GM18498 (cell line): ENCODE results near the gene TKTL1.
A peak's percentile ranks its signal among the peaks of the same experiment; 100 is the strongest.

Experiments used
- ATAC-seq: cut with Tn5 transposase; IDR thresholded peaks from one replicate; pipeline ENCODE4 v1.9.1; 2021; ENCODE audit warnings: mild to moderate bottlenecking, moderate library complexity; ENCODE audit not compliant: unreplicated experiment

TKTL1 gene

DNA sequence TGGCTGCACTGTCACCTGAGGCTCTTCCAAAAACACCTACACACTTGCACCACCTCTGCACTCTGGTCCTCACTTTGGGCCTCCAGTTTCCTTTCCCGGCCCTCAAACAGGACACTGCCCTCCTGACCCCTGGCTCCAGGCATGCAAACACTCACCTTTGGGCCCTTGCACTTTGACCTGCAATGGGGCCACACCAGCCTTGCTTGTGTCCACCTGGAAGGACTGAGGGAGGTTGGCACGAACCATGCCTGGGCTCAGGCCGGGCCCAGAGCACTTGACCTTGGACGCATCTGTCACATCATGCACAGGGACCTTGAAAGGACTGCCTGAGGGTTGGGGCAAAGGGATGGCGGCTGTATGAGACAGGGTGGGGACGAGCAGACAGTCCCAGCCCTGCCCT lies 63.2 kb downstream of the TKTL1 start:
- no peak for ATAC-seq

DNA sequence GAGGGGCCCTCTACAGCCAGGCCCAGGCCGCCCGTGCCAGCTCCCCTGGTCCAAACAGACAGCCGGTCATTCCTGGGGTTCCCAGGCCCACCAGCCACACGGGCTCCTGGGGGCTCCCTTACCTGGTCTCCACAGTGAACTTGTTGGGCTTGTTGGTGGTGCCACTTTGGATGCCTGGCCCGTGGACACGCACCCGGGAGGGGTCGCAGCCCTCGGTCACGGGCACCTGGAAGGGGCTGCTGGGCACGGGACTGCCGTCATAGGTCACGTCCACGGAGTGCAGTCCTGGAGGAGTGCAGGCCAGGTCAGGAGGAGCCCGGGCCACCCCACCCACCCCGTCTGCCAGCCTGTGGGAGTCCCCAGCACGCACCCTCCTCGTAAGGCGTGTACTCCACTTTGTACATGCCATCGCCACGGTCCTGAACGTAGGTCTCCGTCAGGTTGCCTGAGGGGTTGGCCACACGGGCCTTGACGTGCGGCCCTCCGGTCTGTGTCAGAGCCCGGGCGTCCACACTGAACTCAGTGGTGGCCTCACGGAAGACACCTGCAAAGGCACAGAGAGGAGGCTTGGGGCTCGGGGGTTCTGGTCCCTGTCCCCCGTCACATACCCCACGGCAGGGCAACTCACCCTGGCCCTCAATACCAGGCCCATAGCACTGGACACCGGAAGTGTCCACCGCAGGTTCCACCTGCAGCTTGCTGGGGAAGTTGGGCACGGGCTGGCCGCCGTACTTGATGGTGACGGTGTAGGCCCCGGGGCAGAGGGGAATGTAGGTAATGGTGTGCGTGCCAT lies 64.0 kb downstream of the TKTL1 start:
- no peak for ATAC-seq

DNA sequence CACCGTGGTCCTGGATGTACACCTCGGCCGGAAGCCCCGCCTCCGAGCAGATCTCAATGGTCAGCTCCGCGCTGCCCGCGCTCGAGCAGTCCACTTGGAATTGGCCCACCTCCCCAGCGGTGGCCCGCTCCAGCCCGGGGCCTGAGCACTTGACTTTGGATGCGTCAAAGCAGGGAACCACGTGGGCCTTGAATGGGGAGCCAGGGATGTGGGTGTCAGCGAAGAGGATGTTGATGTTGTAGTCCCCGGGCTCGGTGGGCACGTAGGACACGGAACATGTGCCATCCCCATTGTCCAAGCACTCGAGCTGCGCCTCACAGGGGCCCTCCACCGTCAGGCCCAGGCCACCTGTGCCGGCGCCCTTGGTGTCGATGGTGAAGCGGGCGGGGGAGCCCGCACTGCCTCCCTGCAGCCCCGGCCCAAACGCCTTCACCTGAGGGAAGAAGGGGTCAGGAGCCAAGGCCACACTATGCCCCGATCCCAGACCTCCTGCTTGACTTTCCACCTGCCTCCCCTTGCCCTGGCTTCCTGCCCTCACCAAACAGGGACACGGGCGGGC lies 64.6 kb downstream of the TKTL1 start:
- ATAC-seq: no peak

DNA sequence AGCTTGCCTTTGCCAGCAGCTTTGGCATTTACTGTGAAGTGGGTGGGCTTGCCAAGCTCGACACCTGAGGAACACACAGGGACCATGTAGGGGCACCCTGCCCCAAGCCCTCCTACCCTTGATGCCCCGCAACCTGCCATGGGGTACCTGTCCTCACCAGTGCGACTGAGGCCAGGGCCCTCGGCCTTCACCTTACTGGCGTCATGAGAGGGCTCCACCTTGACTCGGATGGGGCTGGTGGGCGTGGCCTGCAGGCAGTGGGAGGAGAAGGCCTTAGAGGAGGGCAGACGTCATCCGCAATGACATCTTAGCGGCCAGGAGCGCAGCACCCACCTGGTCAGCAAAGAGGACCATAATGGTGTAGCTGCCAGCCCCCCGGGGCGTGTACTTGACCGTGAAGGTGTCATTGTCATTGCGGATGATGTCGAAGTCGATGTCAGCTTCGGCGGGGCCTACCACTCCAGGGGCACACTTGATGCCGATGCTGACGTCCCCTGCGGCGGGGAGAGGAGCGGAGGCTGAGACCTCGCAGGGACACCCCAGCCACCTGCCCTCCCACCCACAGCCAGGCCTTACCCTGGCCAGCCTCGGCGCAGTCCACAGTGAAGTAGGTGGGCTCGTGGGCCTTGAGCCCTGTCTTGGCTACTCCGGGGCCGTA lies 66.6 kb downstream of the TKTL1 start:
- ATAC-seq: no peak

DNA sequence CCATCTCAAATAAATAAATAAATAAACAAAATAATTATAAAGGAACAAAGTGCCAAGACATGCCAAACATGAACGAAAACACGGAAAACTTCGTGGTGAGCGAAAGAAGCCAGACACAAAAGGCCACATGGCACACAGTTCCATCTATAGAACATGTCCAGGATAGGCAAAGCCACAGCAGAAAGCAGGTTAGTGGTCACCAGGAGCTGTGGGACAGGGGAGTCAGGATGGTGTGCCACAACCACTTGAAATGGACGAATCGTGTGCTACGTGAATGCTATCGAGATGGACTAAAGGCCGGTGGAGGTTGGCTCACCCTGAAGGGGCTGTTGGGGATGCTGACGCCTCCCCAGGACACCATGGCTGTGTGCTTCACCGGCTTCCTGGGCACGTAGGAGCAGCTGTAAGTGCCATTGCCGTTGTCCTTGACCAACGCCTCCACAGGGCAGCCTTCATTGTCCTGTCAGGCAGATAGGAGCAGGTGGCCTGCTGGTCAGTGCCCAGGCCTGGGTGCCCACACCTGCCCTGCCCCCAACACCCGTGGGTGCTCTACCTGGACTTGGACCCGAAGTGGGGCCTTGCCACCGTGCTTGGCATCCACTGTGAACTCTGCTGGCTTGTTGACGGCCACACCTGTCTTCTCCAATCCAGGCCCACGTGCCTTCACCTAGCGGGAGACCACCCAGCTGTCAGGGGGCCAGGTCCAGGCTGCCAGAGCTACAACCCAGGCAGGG lies 68.3 kb downstream of the TKTL1 start:
- ATAC-seq: no peak

DNA sequence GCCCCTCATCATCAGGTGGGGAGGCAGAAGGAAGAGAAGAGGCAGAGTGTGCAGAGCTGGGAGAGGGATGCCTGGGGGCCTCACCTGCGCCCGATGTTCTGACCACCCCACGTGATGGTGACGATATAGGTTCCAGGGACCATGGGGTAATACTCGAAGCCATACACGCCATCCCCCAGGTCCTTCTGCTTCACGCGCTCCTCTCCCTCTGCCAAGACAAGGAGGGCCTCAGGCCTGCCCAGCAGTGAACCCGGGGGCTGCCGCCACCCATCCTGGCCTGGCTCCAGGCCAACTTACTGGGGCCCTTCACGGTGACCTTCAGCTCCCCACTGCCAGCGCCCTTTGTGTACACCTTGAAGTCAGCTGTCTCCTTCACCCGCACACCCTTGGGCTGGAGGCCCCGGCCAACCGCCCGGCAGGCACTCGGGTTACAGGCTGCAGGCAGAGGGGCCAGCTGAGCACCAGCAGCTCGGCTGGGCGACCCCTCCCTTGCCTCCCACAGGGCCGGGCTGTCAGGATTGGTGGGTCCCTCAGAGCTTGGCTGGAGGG lies 69.5 kb downstream of the TKTL1 start:
- no peak for ATAC-seq

DNA sequence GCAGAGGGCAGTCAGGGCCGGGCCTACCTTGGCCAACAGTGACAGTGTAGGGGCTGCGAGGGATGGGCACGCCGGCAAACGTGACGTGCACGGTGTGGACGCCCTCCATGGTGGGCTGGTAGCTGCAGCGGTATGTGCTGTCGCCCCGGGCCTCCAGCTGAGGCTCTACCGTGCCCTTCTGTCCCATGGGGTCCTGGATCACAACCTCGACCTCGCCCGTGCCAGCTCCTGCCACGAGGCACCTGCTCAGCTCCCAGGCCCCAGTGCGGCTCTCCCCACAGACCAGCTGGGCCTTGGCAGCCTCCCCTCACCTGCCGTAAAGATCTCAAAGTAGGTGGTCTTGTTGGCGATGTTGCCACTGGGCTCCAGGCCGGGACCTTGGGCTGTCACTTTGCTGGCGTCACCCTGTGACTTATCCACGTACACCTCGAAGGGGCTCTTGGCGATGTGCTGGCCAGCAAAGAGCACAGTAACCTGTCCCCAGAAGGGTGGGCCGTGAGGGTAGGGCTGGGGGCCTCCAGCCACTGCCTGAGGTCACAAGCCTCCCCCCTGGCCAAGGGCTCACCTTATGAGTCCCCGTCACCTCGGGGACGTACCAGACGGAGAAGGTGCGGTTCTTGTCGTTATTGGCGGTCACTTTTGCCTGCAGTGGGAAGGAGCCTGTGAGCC lies 70.5 kb downstream of the TKTL1 start:
- no peak for ATAC-seq

DNA sequence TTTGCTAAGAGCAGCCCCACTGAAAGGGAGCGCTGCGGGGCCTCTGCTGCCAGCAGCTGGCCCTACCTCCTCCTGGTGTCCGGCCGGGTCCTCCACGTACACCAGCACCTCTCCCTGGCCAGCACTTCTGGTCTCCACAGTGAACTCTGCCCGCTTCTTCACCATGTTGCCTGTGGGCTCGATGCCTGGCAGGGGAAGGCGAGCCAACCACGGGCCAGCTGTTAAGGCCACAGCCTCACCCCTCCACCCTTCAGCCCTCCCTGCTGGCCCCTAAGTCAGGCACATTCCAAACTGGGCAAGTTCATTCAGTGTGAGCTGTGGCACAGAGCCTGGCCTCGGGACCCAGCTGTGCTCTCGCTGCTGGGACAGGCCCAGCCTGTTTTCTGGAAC lies 71.1 kb downstream of the TKTL1 start:
- no peak for ATAC-seq

DNA sequence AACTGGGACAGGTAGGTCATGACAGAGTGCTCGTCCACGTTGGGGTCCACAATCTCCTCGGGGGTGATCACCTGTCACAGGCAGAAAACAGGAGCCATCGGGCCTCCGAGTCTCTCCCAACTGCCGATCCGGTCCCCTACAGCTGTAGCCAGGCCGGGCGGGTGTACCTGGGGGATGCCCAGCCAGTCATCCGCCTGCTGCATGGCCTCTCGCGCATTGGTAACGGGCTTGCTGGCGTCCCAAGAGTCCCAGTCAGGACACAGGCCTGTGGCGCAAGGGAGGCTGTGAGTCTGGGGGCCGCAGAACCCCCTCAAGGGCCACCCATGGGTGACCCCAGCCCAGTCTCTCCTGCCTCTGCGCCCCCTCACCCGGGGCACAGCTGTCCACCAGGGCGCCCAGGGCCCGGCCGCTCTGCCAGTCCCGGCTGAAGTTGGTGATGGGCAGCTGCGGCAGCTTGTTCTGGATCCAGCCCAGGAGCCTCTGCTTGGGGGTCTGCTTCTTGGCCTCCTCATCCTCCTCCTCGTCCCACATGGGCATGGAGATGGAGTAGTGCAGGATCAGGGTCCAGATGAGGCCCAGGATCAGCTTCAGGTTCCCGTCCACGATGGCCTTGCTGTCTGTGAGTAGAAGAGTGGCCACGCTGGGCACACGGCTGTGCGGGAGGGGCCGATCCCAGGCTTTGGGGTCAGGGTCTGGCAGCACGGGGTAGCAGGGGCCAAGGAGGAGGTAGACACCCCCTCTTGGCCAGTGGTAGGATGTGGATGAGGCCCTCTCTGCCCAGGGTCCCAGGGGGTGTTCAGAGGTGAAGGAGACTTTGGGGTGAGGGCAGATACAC lies 72.1 kb downstream of the TKTL1 start:
- ATAC-seq: no peak

DNA sequence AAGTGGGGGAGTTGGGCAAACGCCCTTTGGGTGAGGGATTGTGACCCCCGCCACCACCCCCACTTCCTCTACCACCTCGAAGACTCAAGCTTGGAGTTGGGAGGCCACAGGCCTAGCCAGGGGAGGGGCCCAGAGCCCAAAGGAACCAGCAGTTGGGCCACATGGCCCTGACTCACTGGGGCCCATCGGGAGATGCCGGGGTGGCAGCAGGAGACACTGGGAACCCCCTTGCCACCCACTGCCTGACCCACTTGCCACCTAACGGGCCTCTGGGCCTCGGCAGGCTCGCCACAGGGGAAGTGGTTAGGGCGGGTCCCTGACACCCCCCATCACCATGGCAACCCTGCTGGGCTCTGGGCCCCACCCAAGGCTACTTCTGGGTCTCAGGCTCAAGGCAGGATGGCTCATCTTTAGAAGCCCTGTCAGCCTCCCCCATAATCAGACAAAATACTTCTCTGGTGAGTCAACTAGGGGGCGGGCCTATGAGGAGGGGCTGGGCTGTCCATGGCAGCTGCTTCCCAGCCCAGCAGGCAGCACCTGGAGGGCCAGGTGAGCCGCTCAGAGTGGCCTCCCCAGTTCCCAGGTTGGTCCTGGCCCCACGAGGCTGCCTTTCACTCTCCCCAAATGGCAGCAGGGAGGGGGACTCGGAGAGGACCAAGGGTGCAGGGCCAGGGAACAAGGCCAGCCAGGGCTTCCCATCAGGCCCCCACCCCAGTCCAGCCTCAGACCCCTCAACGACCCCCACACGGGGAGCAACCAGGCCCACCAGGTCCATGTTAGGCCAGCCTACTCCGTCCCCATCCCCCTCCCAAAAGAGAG lies 73.2 kb downstream of the TKTL1 start:
- ATAC-seq: peak; percentile 42

DNA sequence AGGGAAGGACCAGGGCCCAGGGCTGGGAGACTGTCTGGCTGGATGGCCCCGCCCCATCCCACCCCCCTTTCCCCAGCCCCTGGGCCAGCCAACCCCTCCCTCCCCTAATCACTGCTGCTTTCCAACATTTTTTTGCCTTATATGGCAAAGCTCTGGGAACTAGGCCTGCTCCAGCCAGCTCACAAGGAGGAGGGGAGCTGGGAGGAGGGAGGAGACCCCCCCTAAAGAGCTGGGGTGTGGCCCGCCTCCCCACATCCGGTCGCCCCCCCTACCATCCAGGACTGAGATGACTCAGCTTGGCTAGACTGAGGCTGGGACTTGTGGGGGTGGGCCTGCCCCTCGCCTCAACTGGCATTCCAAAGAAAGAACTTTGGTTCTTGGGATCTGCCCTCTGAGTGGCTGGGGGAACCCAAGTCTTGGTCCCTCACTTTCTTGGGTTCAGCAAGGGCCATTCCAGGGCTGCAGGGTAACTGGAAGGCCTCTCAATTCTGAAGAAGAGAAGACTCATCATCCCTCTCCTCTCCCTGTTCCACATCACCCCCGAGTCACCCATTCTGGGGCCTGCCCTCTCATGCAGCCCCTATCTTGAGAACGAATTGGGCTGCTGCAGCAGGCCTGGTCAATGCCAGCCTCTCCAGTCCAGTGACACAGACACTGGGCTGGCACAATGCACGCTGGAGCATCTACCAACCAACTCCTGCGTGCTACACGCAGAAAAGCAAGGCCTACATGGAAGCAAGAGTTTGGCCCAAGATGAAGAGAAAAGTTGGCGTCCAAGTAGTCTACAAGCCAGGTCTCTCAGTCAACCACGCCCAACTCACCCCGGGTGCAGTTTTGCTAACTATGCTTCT lies 74.1 kb downstream of the TKTL1 start:
- ATAC-seq: no peak

DNA sequence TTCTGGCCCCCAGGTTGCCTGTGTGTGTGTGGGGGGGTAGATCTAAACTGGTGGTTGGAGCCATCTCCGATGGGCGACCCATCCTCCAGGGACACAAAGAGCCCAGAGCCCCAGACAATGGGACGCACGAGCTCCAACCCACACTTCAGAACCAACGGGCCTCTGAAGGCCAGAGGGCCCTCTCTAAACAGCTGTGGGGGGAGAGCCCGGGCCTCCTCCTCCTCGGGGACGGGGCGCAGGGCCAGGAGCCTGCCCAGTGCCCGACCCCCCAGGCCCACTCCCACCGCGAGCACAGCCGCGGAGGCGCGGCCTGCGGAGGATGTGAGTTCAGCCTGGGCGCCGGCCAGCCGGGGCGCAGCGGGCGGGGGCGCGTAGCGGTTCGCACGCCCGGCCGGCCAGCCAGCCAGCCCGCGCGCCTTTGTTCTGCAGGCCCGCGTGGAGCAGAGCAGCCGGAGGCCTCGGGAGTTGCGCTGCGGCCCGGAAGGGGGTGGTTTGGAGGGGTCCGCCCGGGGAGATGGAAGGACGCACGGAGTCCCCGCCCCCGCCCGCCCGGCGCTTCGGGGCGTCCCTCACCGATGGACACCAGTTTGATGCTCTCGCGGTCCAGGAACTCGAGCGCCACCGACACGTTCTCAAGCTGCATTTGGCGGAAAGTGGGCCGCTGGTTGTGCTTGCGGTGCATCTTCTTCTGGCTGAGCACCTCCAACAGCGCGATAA lies 74.9 kb downstream of the TKTL1 start:
- ATAC-seq: no peak

DNA sequence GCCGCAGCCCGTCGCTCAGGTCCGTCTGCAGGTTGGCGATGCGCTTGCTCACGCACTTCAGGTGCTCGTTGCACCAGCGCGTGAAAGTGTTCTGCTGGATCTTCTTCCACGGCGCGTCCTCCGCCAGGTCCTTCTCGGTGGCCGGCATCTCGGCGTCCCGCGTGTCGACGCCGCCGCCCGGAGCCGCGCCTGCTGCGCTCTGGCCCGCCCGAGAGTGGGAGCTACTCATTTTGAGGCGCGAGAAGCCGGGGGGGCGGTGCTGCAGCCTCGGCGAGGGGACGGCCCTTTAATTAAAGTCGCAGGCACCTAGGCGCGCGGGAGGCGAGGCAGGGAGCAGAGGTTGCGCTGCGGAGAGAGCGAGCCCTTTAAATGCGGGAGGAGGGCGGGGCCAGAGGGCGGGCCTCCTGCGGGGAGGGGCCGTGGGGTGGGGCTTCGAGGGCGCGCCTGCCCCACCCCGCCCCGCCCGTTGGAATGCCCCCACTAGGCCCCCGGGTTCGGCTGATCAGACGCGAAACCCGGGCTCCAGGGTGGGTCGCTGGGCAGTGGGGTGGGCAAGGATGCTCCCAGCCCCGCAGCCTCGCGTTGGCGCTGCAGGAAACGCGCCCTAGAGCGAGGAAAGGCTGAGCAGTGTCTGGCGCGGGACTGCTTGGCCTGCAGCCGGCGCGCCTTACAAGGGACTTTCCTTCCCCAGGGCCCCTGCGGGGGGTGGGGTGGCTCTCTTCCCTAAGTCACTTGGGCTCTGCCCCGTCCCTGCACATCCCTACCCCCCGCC lies 75.6 kb downstream of the TKTL1 start:
- ATAC-seq: peak; percentile 68

DNA sequence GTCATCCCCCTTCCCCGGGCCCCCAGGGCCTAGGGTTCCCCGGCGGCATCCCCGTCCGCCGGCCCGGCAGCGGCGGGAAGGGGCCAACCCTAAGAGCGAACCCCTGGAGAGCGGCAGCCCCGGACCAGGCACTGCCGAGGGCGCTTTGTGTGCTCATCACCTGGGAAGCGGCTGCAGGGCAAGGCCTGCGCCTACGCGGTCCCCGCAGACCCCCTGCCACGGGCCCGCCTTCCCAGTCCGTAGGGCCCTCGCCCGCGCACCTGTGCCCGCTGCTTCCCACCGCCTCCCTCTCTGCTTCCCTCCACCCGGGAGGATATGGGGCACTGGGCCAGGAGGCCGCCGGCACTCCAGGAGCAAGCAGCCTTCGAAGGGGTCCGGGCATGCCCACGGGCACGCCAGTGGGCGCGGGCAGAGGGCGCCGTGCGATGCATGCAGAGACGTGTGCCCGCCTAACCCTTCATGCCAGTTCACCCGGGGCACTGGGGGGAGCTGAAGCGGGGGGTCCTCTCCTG lies 76.2 kb downstream of the TKTL1 start:
- no peak for ATAC-seq

DNA sequence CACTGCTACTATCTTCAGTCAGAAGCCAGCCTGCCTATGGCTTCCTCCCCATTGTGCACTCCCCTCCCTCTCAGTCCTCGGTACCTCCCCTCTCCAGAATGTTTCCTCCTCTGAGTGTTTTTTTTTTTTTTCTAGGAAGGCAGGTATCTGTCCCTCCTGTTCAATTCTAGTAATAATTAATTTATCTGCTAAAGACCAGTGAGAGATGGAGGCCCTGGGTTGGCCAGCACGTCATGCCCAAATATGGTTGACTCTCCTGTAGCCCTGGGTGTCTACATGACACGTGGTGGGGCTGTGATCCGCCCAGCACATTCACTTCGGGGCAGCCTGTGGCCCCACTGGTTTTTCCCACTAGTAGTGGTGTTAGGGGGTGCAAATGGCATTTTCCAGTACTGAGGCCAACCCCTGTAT lies 77.0 kb downstream of the TKTL1 start:
- no peak for ATAC-seq
